Measurements from ENCODE around the gene SMG1. TPM values are rescaled to one million over a fixed set of nuclear protein-coding genes. Genes with fewer than 3 reads are reported as not detected.
"Not testable (repeated sequence)": the region's sequence is repeated elsewhere in the genome, so short reads cannot be mapped to it uniquely, and the experiment has no call there.

The SMG1 gene
- 100 to 1,000 TPM; 123 to 127 TPM for total RNA-seq

- Mint-ChIP-seq H3K27ac (peak within 1 kb of the TSS; percentile 93), H3K4me1 (ENCODE audit: low read depth) (peaks cover 28% of the 10 kb centered on the region), H3K4me3 (peak within 1 kb of the TSS; percentile 85)
- CTCF ChIA-PET; H3K27me3 Mint-ChIP-seq (ENCODE audit: low read depth); H3K9me3 Mint-ChIP-seq (ENCODE audit: insufficient read depth); H3K36me3 Mint-ChIP-seq (ENCODE audit: low read depth): not testable (repeated sequence)
- DNase-seq (peak; percentile 92), ATAC-seq (peak; percentile 80)
- POLR2A ChIA-PET = interaction anchor here (0.5 to 0.8 kb wide), 3 partner anchors 12 to 125 kb away, joined by 3 read pairs; partner anchors contain the start of gene ARL6IP1
Measured at GRCh38 chr16:18925986-18926865, at the start of gene SMG1. Gene SMG1 (minus strand): TSS chr16:18926408. CDS start chr16:18926041, 367 bp downstream.

GRCh38 chr16:18975109-18975508, 48.9 kb upstream of the SMG1 start:
- ChIA-PET POLR2A (no interaction called here), CTCF (no interaction called here)
- H3K9me3 Mint-ChIP-seq (ENCODE audit: insufficient read depth) = no peaks in the 10 kb centered on the region
- DNase-seq (no peak), ATAC-seq (no peak)
- H3K27me3 Mint-ChIP-seq (ENCODE audit: low read depth) = peaks cover 20% of the 10 kb centered on the region
- H3K36me3 Mint-ChIP-seq (ENCODE audit: low read depth) = no peaks in the 10 kb centered on the region
- no peaks in the 10 kb centered on the region for H3K4me1 Mint-ChIP-seq (ENCODE audit: low read depth)
- no peak overlapping the region for H3K4me3 Mint-ChIP-seq
- no peak overlapping the region for H3K27ac Mint-ChIP-seq

GRCh38 chr16:18969855-18970240, 43.6 kb upstream of the SMG1 start:
- CTCF ChIA-PET = interaction anchor here (0.5 to 2.1 kb wide), 8 partner anchors 9 to 169 kb away, joined by 3 to 13 read pairs (median 4); partner anchors contain the start of genes ARL6IP1 and TMC7
- Mint-ChIP-seq H3K4me3 (no peak overlapping the region), H3K27me3 (ENCODE audit: low read depth) (peaks cover 7% of the 10 kb centered on the region), H3K36me3 (ENCODE audit: low read depth) (no peaks in the 10 kb centered on the region), H3K4me1 (ENCODE audit: low read depth) (peaks cover 6% of the 10 kb centered on the region), H3K9me3 (ENCODE audit: insufficient read depth) (no peaks in the 10 kb centered on the region), H3K27ac (no peak overlapping the region)
- DNase-seq (no peak), ATAC-seq (no peak)
- POLR2A ChIA-PET = no interaction called here

- DNase-seq (peak; percentile 86), ATAC-seq (peak; percentile 96)
- ChIA-PET CTCF (interaction anchor here (0.5 to 2.1 kb wide), 9 partner anchors 8 to 168 kb away, joined by 3 to 13 read pairs (median 4); partner anchors contain the start of genes ARL6IP1 and TMC7), POLR2A (interaction anchor here (1.0 kb wide), 1 partner anchor 168 kb away, joined by 3 read pairs; the partner anchor contains the start of gene ARL6IP1)
- peaks cover 6% of the 10 kb centered on the region for H3K4me1 Mint-ChIP-seq (ENCODE audit: low read depth)
- no peaks in the 10 kb centered on the region for H3K36me3 Mint-ChIP-seq (ENCODE audit: low read depth)
- H3K4me3 Mint-ChIP-seq = peak overlapping the region; percentile 52
- H3K9me3 Mint-ChIP-seq (ENCODE audit: insufficient read depth) = no peaks in the 10 kb centered on the region
- H3K27ac Mint-ChIP-seq = no peak overlapping the region
- peaks cover 7% of the 10 kb centered on the region for H3K27me3 Mint-ChIP-seq (ENCODE audit: low read depth)
Measured at GRCh38 chr16:18969050-18969854, 43.0 kb upstream of the SMG1 start.

- peaks cover 6% of the 10 kb centered on the region for H3K4me1 Mint-ChIP-seq (ENCODE audit: low read depth)
- H3K27ac Mint-ChIP-seq = no peak overlapping the region
- no peaks in the 10 kb centered on the region for H3K9me3 Mint-ChIP-seq (ENCODE audit: insufficient read depth)
- no peak for ATAC-seq
- H3K4me3 Mint-ChIP-seq = no peak overlapping the region
- POLR2A ChIA-PET = no interaction called here
- no peaks in the 10 kb centered on the region for H3K36me3 Mint-ChIP-seq (ENCODE audit: low read depth)
- H3K27me3 Mint-ChIP-seq (ENCODE audit: low read depth) = peaks cover 10% of the 10 kb centered on the region
- DNase-seq = no peak
- CTCF ChIA-PET = interaction anchor here (1.0 to 1.4 kb wide), 2 partner anchors 12 to 165 kb away, joined by 3 to 4 read pairs; partner anchors contain the start of gene ARL6IP1
Measured at GRCh38 chr16:18966791-18967190, 40.6 kb upstream of the SMG1 start.

- Mint-ChIP-seq H3K27ac (no peak overlapping the region), H3K27me3 (ENCODE audit: low read depth) (peaks cover 6% of the 10 kb centered on the region), H3K9me3 (ENCODE audit: insufficient read depth) (no peaks in the 10 kb centered on the region), H3K36me3 (ENCODE audit: low read depth) (no peaks in the 10 kb centered on the region), H3K4me3 (no peak overlapping the region), H3K4me1 (ENCODE audit: low read depth) (peaks cover 6% of the 10 kb centered on the region)
- no peak for ATAC-seq
- ChIA-PET POLR2A (no interaction called here), CTCF (no interaction called here)
- DNase-seq = no peak
Measured at GRCh38 chr16:18965555-18965954, 39.3 kb upstream of the SMG1 start.

GRCh38 chr16:18959031-18959505, 32.9 kb upstream of the SMG1 start:
- Mint-ChIP-seq H3K27ac (no peak overlapping the region), H3K4me1 (ENCODE audit: low read depth) (peaks cover 11% of the 10 kb centered on the region), H3K36me3 (ENCODE audit: low read depth) (no peaks in the 10 kb centered on the region), H3K4me3 (no peak overlapping the region), H3K9me3 (ENCODE audit: insufficient read depth) (no peaks in the 10 kb centered on the region), H3K27me3 (ENCODE audit: low read depth) (peaks cover 7% of the 10 kb centered on the region)
- CTCF ChIA-PET = interaction anchor here (2.2 kb wide), 1 partner anchor 11 kb away, joined by 6 read pairs; no protein-coding TSS in a partner anchor
- POLR2A ChIA-PET = interaction anchor here (0.6 kb wide), 1 partner anchor 567 kb away, joined by 3 read pairs; no protein-coding TSS in a partner anchor
- no peak for ATAC-seq
- no peak for DNase-seq

- DNase-seq = no peak
- ATAC-seq = no peak
- Mint-ChIP-seq H3K36me3 (ENCODE audit: low read depth) (no peaks in the 10 kb centered on the region), H3K4me1 (ENCODE audit: low read depth) (peaks cover 11% of the 10 kb centered on the region), H3K27me3 (ENCODE audit: low read depth) (peaks cover 7% of the 10 kb centered on the region), H3K9me3 (ENCODE audit: insufficient read depth) (no peaks in the 10 kb centered on the region), H3K4me3 (no peak overlapping the region), H3K27ac (no peak overlapping the region)
- POLR2A ChIA-PET = interaction anchor here (0.6 kb wide), 1 partner anchor 568 kb away, joined by 3 read pairs; no protein-coding TSS in a partner anchor
- CTCF ChIA-PET = interaction anchor here (2.2 kb wide), 1 partner anchor 11 kb away, joined by 6 read pairs; no protein-coding TSS in a partner anchor
Measured at GRCh38 chr16:18958621-18959029, 32.4 kb upstream of the SMG1 start.

GRCh38 chr16:18956658-18957241, 30.5 kb upstream of the SMG1 start:
- H3K9me3 Mint-ChIP-seq (ENCODE audit: insufficient read depth); H3K27ac Mint-ChIP-seq; DNase-seq; H3K36me3 Mint-ChIP-seq (ENCODE audit: low read depth); H3K27me3 Mint-ChIP-seq (ENCODE audit: low read depth); ATAC-seq; POLR2A ChIA-PET: not testable (repeated sequence)
- peak overlapping the region; percentile 53 for H3K4me3 Mint-ChIP-seq
- CTCF ChIA-PET = interaction anchor here (1.2 to 1.7 kb wide), 2 partner anchors 10 to 13 kb away, joined by 3 to 7 read pairs; no protein-coding TSS in a partner anchor
- peaks cover 11% of the 10 kb centered on the region for H3K4me1 Mint-ChIP-seq (ENCODE audit: low read depth)

- ChIA-PET CTCF (interaction anchor here (1.1 to 1.7 kb wide), 3 partner anchors 9 to 15 kb away, joined by 3 to 7 read pairs (median 3); no protein-coding TSS in a partner anchor), POLR2A (interaction anchor here (1.0 kb wide), 1 partner anchor 10 kb away, joined by 3 read pairs; no protein-coding TSS in a partner anchor)
- Mint-ChIP-seq H3K4me1 (ENCODE audit: low read depth) (peaks cover 13% of the 10 kb centered on the region), H3K27ac (peak overlapping the region; percentile 37), H3K4me3 (peak overlapping the region; percentile 53)
- H3K27me3 Mint-ChIP-seq (ENCODE audit: low read depth); H3K36me3 Mint-ChIP-seq (ENCODE audit: low read depth); H3K9me3 Mint-ChIP-seq (ENCODE audit: insufficient read depth): not testable (repeated sequence)
- ATAC-seq (peak; percentile 76), DNase-seq (peak; percentile 46)
Measured at GRCh38 chr16:18955874-18956580, 29.8 kb upstream of the SMG1 start.

GRCh38 chr16:18953547-18953946, 27.3 kb upstream of the SMG1 start:
- no peak for DNase-seq
- CTCF ChIA-PET = no interaction called here
- no peaks in the 10 kb centered on the region for H3K36me3 Mint-ChIP-seq (ENCODE audit: low read depth)
- no peak overlapping the region for H3K4me3 Mint-ChIP-seq
- no peak overlapping the region for H3K27ac Mint-ChIP-seq
- ATAC-seq = no peak
- peaks cover 4% of the 10 kb centered on the region for H3K27me3 Mint-ChIP-seq (ENCODE audit: low read depth)
- H3K9me3 Mint-ChIP-seq (ENCODE audit: insufficient read depth) = no peaks in the 10 kb centered on the region
- peaks cover 17% of the 10 kb centered on the region for H3K4me1 Mint-ChIP-seq (ENCODE audit: low read depth)
- POLR2A ChIA-PET = no interaction called here
